H9 (cell line): ENCODE results near the gene METTL25B. TPM values are rescaled to one million over a fixed set of nuclear protein-coding genes. Genes with fewer than 3 reads are reported as not detected.

ENCODE experiments used
- DNase-seq: peaks from one replicate; pipeline ENCODE4 v3.0.0-alpha.2; 2017
- H2AFZ ChIP-seq: one replicate; pipeline ENCODE4 v1.6.1; 2013; ENCODE audit warnings: mild to moderate bottlenecking, low read length, control low read depth, moderate library complexity
- H2AK5ac ChIP-seq: 2 replicates; pipeline ENCODE4 v1.6.1; 2013; ENCODE audit warnings: low read length, control low read depth, mixed read lengths; ENCODE audit not compliant: insufficient read length
- H2BK120ac ChIP-seq: one replicate; pipeline ENCODE4 v1.6.1; 2013; ENCODE audit warnings: low read depth, mild to moderate bottlenecking, low read length, control low read depth, inconsistent platforms; ENCODE audit not compliant: poor library complexity, severe bottlenecking
- H2BK12ac ChIP-seq: 2 replicates; pipeline ENCODE4 v1.6.1; 2013; ENCODE audit warnings: low read length, control low read depth, mixed read lengths, low read depth; ENCODE audit not compliant: insufficient read length
- H2BK15ac ChIP-seq: 2 replicates; pipeline ENCODE4 v1.6.1; 2013; ENCODE audit warnings: low read depth, low read length, control low read depth
- H2BK20ac ChIP-seq: one replicate; pipeline ENCODE4 v1.6.1; 2013; ENCODE audit warnings: low read depth, mild to moderate bottlenecking, low read length, control low read depth, inconsistent platforms; ENCODE audit not compliant: poor library complexity, severe bottlenecking
- H2BK5ac ChIP-seq: 2 replicates; pipeline ENCODE4 v1.6.1; 2013; ENCODE audit warnings: low read length, control low read depth, mixed read lengths; ENCODE audit not compliant: insufficient read length
- H3K14ac ChIP-seq: 2 replicates; pipeline ENCODE4 v1.6.1; 2013; ENCODE audit warnings: low read length, control low read depth; ENCODE audit not compliant: insufficient read depth
- H3K18ac ChIP-seq: 2 replicates; pipeline ENCODE4 v1.6.1; 2013; ENCODE audit warnings: low read depth, mild to moderate bottlenecking, mixed read lengths, low read length, control low read depth; ENCODE audit not compliant: insufficient read length
- H3K23ac ChIP-seq: 2 replicates; pipeline ENCODE4 v1.6.1; 2013; ENCODE audit warnings: low read length, control low read depth, mixed read lengths, low read depth; ENCODE audit not compliant: insufficient read length
- H3K23me2 ChIP-seq: 2 replicates; pipeline ENCODE4 v1.6.1; 2013; ENCODE audit warnings: low read depth, mild to moderate bottlenecking, mixed read lengths, low read length, control low read depth; ENCODE audit not compliant: insufficient read length, poor library complexity, severe bottlenecking
- H3K27ac ChIP-seq: 2 replicates; pipeline ENCODE4 v1.5.1; 2013; ENCODE audit warnings: low read length, control low read depth, mixed read lengths, low read depth; ENCODE audit not compliant: insufficient read length
- H3K27me3 ChIP-seq: 2 replicates; pipeline ENCODE4 v1.6.1; 2013; ENCODE audit warnings: low read length, control low read depth, inconsistent platforms; ENCODE audit not compliant: insufficient read depth
- H3K4ac ChIP-seq: 2 replicates; pipeline ENCODE4 v1.6.1; 2013; ENCODE audit warnings: low read depth, mild to moderate bottlenecking, control low read depth, inconsistent platforms, low read length, moderate library complexity
- H3K4me1 ChIP-seq: 2 replicates; pipeline ENCODE4 v1.6.1; 2013; ENCODE audit warnings: low read length, control low read depth, inconsistent platforms; ENCODE audit not compliant: insufficient read depth
- H3K4me2 ChIP-seq: 2 replicates; pipeline ENCODE4 v1.6.1; 2013; ENCODE audit warnings: low read length, control low read depth, mixed read lengths; ENCODE audit not compliant: insufficient read length, insufficient read depth
- H3K56ac ChIP-seq: 2 replicates; pipeline ENCODE4 v1.6.1; 2013; ENCODE audit warnings: low read depth, mild to moderate bottlenecking, mixed read lengths, low read length, control low read depth; ENCODE audit not compliant: insufficient read length
- H3K79me1 ChIP-seq: 2 replicates; pipeline ENCODE4 v1.6.1; 2013; ENCODE audit warnings: low read depth, mild to moderate bottlenecking, moderate library complexity, low read length, control low read depth, inconsistent platforms; ENCODE audit not compliant: insufficient read depth, poor library complexity, severe bottlenecking
- H3K79me2 ChIP-seq: 2 replicates; pipeline ENCODE4 v1.6.1; 2013; ENCODE audit warnings: low read length, control low read depth, inconsistent platforms; ENCODE audit not compliant: insufficient read depth
- H3K9ac ChIP-seq: 2 replicates; pipeline ENCODE4 v1.6.1; 2013; ENCODE audit warnings: low read length, control low read depth, mixed read lengths; ENCODE audit not compliant: insufficient read length; ENCODE audit errors: extremely low read depth
- H3K9me3 ChIP-seq: one replicate; pipeline ENCODE4 v1.6.1; 2013; ENCODE audit warnings: low read depth, low read length, inconsistent platforms; ENCODE audit not compliant: control insufficient read depth
- H3T11ph ChIP-seq: one replicate; pipeline ENCODE4 v1.6.1; 2013; ENCODE audit warnings: mild to moderate bottlenecking, low read length, control low read depth, inconsistent platforms
- H4K20me1 ChIP-seq: one replicate; pipeline ENCODE4 v1.6.1; 2013; ENCODE audit not compliant: control insufficient read depth, insufficient read length, insufficient read depth
- H4K5ac ChIP-seq: 2 replicates; pipeline ENCODE4 v1.6.1; 2013; ENCODE audit warnings: low read depth, mild to moderate bottlenecking, mixed read lengths, low read length, control low read depth; ENCODE audit not compliant: insufficient read length
- H4K8ac ChIP-seq: replicated peaks from 2 replicates; pipeline ENCODE4 v1.6.1; 2013; ENCODE audit warnings: low read length, control low read depth, mixed read lengths, low read depth; ENCODE audit not compliant: insufficient read length
- H4K91ac ChIP-seq: 2 replicates; pipeline ENCODE4 v1.6.1; 2013; ENCODE audit warnings: low read depth, mild to moderate bottlenecking, moderate library complexity, mixed read lengths, low read length, control low read depth; ENCODE audit not compliant: insufficient read length
- H3K27ac Mint-ChIP-seq, 3 experiments: 2 replicates in 2 of 3; 3 replicates in 1 of 3; pipeline ENCODE4 v1.8.0; 2020 to 2021; ENCODE audit warnings: mixed read lengths in 3 of 3, mild to moderate bottlenecking in 1 of 3, moderate library complexity in 1 of 3
- H3K27me3 Mint-ChIP-seq: 2 replicates; pipeline ENCODE4 v1.8.0; 2021; ENCODE audit warnings: low read depth, mild to moderate bottlenecking, moderate library complexity, mixed read lengths
- H3K36me3 Mint-ChIP-seq, 3 experiments: 2 replicates in 2 of 3; 3 replicates in 1 of 3; pipeline ENCODE4 v1.8.0; 2020 to 2021; ENCODE audit warnings: low read depth in 3 of 3, mixed read lengths in 3 of 3; ENCODE audit not compliant: insufficient read depth in 1 of 3
- H3K4me1 Mint-ChIP-seq, 2 experiments: 2 replicates each; pipeline ENCODE4 v1.8.0; 2020; ENCODE audit warnings: mixed read lengths in 2 of 2
- H3K4me3 Mint-ChIP-seq, 2 experiments: 2 replicates in 1 of 2; 3 replicates in 1 of 2; pipeline ENCODE4 v1.8.0; 2020 to 2021; ENCODE audit warnings: mild to moderate bottlenecking in 2 of 2, mixed read lengths in 2 of 2, moderate library complexity in 1 of 2
- H3K9me3 Mint-ChIP-seq, 2 experiments: 2 replicates in 1 of 2; 3 replicates in 1 of 2; pipeline ENCODE4 v1.8.0; 2020; ENCODE audit warnings: mild to moderate bottlenecking in 2 of 2, mixed read lengths in 2 of 2, moderate library complexity in 1 of 2
- CTCF ChIP-seq: fragments of 200-600 bp; sonication (generic); conservative IDR thresholded peaks from 3 replicates; pipeline ENCODE4 v1.8.0; 2021; ENCODE audit warnings: antibody characterized with exemption, mild to moderate bottlenecking
- whole genome bisulfite sequencing: extraction: QIAGEN DNeasy Blood & Tissue Kit; methylation state at CpG from one replicate; pipeline ENCODE4 v1.1.7; 2013; ENCODE audit warnings: missing lambda C conversion rate, low lambda C conversion rate, mixed read lengths; ENCODE audit not compliant: insufficient read length; ENCODE audit errors: extremely low coverage; 5-methylcytosine and 5-hydroxymethylcytosine counted together
- total RNA-seq: library from RNA; stranded (reverse); gene quantifications from 2 replicates; pipeline ENCODE4 v1.2.1, GENCODE V29; 2021

METTL25B gene
- total RNA-seq, 1 experiment from 2014 or later = 26.2 TPM

DNA sequence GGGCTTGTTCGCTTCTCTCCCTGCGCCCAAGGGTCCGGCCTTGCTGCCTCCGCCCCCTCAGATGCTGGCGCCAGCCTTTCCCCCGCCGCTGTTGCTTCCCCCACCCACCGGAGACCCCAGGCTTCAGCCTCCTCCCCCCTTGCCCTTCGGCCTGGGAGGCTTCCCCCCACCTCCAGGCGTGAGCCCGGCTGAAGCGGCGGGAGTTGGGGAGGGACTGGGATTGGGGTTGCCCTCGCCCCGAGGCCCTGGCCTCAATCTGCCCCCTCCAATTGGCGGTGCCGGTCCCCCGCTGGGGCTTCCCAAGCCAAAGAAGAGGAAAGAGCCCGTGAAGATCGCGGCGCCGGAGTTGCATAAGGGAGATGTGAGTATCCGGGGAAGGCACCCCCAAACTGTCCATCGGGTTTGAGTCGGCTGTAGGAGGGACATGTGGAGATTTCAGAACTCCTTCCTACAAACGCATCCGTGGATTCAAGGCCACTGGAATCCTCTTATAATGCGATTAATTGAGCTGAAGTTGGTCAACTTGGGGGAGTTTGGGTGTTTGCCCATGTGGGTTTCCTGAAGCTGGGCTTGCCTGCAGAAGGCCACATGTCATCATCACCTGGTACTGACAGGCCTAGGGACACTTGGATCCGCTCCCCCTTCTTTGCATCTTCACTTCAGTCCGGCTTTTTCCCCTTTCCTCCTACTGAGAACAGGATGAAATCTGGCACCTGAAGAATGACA lies 39.8 kb downstream of the METTL25B start:
- Histone ChIP-seq H3K23ac (no peak overlapping the region), H3K23me2 (peaks cover 17% of the 10 kb centered on the region), H2AFZ (no peak overlapping the region), H3K79me2 (peaks cover 28% of the 10 kb centered on the region), H3K4me1 (no peaks in the 10 kb centered on the region; the same call in 1 of the 2 replicates), H3K18ac (peak overlapping the region; percentile 69), H2BK5ac (no peak overlapping the region), H3K9ac (peak overlapping the region; percentile 88), H3K56ac (no peak overlapping the region), H2BK15ac (no peak overlapping the region), H2AK5ac (no peak overlapping the region), H2BK20ac (no peak overlapping the region), H3K4ac (no peak overlapping the region), H4K5ac (no peak overlapping the region), H3K9me3 (no peaks in the 10 kb centered on the region), H4K8ac (no peak overlapping the region), H3K27ac (no peak overlapping the region), H4K91ac (no peak overlapping the region), H3K4me2 (peak overlapping the region; percentile 93), H4K20me1 (no peaks in the 10 kb centered on the region), H3K14ac (peak overlapping the region; percentile 64; the same call in 1 of the 2 replicates), H3K27me3 (no peaks in the 10 kb centered on the region), H2BK12ac (no peak overlapping the region), H2BK120ac (no peak overlapping the region), H3T11ph (no peak overlapping the region), H3K79me1 (peaks cover 9% of the 10 kb centered on the region)
- no peaks in the 10 kb centered on the region for H3K9me3 Mint-ChIP-seq
- H3K27me3 Mint-ChIP-seq = no peaks in the 10 kb centered on the region
- no CpG with 5 or more reads among the region's 31 CpGs for WGBS
- peak overlapping the region in 1 of 3 experiments; percentile 16; a peak in 5 of 7 replicates for H3K27ac Mint-ChIP-seq
- peaks cover 31 to 40% of the 10 kb centered on the region in 2 experiments for H3K4me1 Mint-ChIP-seq
- TF ChIP-seq CTCF = no peak
- H3K4me3 Mint-ChIP-seq = no peak overlapping the region
- peaks cover 11 to 32% (median 27%) of the 10 kb centered on the region in 3 experiments for H3K36me3 Mint-ChIP-seq
- DNase-seq = peak; percentile 45
